Ovary (tissue), 3 donors: ENCODE results near the gene LDLRAD4.

ENCODE experiments used
- POLR2A ChIP-seq: fragments of 450-650 bp; IDR thresholded peaks from one replicate; pipeline ENCODE4 v1.6.1; 2017; ENCODE audit warnings: antibody characterized with exemption, mild to moderate bottlenecking, moderate library complexity
- TF ChIP-seq, protein P1 (sequence below), 3 donors: fragments of 450-650 bp in 2 of 3; fragments of 200-600 bp in 1 of 3; IDR thresholded peaks; one replicate each; pipeline versions ENCODE4 v1.5.1 to v1.8.0; 2016 to 2022; ENCODE audit warnings: antibody characterized with exemption in 3 of 3, mild to moderate bottlenecking in 1 of 3
- donor health status: DM: no; HTN: no; CAD: no.

DNA sequence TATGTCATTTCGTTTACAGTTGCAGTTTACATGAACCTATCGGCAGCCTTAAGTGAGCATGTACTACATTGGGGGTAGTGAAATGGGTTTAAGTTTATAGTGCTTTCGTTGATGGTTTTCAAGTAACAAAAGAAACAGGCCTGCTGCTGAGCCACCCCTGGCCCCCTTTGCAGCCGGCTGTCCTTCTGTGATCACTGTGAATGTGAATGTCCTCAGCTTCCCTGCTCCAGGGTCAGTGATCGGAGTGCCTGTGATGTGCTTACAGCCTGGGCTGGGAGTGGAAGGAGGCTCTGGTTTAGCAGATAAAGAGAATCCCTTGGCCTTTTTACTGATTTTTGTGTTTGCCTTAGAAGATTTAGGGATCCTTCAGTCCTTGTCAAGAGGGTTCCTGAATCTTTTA lies 353.6 kb downstream of the LDLRAD4 start:
- TF ChIP-seq, protein P1, sequence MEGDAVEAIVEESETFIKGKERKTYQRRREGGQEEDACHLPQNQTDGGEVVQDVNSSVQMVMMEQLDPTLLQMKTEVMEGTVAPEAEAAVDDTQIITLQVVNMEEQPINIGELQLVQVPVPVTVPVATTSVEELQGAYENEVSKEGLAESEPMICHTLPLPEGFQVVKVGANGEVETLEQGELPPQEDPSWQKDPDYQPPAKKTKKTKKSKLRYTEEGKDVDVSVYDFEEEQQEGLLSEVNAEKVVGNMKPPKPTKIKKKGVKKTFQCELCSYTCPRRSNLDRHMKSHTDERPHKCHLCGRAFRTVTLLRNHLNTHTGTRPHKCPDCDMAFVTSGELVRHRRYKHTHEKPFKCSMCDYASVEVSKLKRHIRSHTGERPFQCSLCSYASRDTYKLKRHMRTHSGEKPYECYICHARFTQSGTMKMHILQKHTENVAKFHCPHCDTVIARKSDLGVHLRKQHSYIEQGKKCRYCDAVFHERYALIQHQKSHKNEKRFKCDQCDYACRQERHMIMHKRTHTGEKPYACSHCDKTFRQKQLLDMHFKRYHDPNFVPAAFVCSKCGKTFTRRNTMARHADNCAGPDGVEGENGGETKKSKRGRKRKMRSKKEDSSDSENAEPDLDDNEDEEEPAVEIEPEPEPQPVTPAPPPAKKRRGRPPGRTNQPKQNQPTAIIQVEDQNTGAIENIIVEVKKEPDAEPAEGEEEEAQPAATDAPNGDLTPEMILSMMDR (IDR thresholded peaks at IDR 0.05): no peak
- TF ChIP-seq POLR2A: no peak
